NB4 (cell line): Measurements from ENCODE around the gene TMED10.

ENCODE experiments used
- CTCF ChIP-seq: IDR thresholded peaks from one replicate; pipeline ENCODE4 v1.5.1; 2012; ENCODE audit warnings: low read depth, low read length
- MAX ChIP-seq: IDR thresholded peaks from 2 replicates; pipeline ENCODE4 v1.6.1; 2011; ENCODE audit warnings: low read depth, low read length
- MYC ChIP-seq: IDR thresholded peaks from 2 replicates; pipeline ENCODE4 v1.6.1; 2011; ENCODE audit warnings: low read depth, low read length
- POLR2A ChIP-seq: IDR thresholded peaks from 2 replicates; pipeline ENCODE4 v1.6.1; 2011; ENCODE audit warnings: mild to moderate bottlenecking; ENCODE audit not compliant: insufficient read length; ENCODE audit errors: extremely low read depth

DNA sequence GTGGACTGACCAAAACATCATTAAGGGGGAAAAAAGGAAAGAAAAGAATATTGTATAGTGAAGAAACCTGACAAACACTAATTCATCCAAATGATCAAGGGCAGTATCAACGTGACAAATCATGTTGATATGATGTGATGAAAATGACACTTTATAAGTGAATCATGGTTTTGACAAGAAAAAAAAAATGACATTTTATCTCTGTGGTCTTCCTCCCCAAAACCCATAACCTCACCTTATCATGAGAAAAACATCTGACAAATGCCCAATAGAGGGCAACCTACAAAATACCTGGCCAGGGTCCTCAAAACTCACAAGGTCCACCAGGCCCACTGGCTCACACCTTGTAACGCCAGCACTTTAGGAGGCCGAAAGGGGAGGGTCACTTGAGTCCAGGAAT is 13.8 kb downstream of the TMED10 start:
- TF ChIP-seq CTCF (no peak), MAX (no peak), POLR2A (no peak), MYC (no peak)
